Activated CD8-positive, alpha-beta memory T cell treated with anti-CD3 and anti-CD28 coated beads, Interleukin-2, amount 10 ng/mL, durations not matched to agents 7 days and 5 days (primary cell): ENCODE data around the gene HHAT. TPM values are rescaled to one million over a fixed set of nuclear protein-coding genes. Genes with fewer than 3 reads are reported as not detected.

Experiments used
- ATAC-seq: fragments of 150-1000 bp; cut with Tn5 transposase; one replicate; pipeline ENCODE4 v1.10.0; 2021; ENCODE audit warnings: moderate library complexity
- CTCF ChIA-PET: fragments of 350-600 bp; sonication (Branson Sonifier 250); formaldehyde crosslinking; loops from one replicate; lab custom pipeline; 2021; ENCODE audit warnings: antibody characterized with exemption; lab: Charles Lee
- DNase-seq: peaks from one replicate; pipeline ENCODE4 v3.0.0-alpha.2; 2020
- H3K27ac Mint-ChIP-seq: one replicate; pipeline ENCODE4 v1.8.0; 2021; ENCODE audit warnings: mild to moderate bottlenecking, mixed read lengths
- H3K27me3 Mint-ChIP-seq: one replicate; pipeline ENCODE4 v1.8.0; 2021; ENCODE audit warnings: mixed read lengths
- H3K36me3 Mint-ChIP-seq: one replicate; pipeline ENCODE4 v1.8.0; 2021; ENCODE audit warnings: mild to moderate bottlenecking, mixed read lengths
- H3K4me1 Mint-ChIP-seq: one replicate; pipeline ENCODE4 v1.8.0; 2021; ENCODE audit warnings: mixed read lengths
- H3K4me3 Mint-ChIP-seq: one replicate; pipeline ENCODE4 v1.8.0; 2021; ENCODE audit warnings: mild to moderate bottlenecking, moderate library complexity, mixed read lengths
- H3K9me3 Mint-ChIP-seq: one replicate; pipeline ENCODE4 v1.8.0; 2022; ENCODE audit warnings: low read depth, mixed read lengths
- total RNA-seq, 2 experiments: library from RNA; stranded (reverse); gene quantifications; one replicate each; pipeline ENCODE4 v1.2.3, GENCODE V29; 2021

Gene HHAT
- total RNA-seq, 2 experiments from 2014 or later: 0.23 to 0.64 TPM

DNA sequence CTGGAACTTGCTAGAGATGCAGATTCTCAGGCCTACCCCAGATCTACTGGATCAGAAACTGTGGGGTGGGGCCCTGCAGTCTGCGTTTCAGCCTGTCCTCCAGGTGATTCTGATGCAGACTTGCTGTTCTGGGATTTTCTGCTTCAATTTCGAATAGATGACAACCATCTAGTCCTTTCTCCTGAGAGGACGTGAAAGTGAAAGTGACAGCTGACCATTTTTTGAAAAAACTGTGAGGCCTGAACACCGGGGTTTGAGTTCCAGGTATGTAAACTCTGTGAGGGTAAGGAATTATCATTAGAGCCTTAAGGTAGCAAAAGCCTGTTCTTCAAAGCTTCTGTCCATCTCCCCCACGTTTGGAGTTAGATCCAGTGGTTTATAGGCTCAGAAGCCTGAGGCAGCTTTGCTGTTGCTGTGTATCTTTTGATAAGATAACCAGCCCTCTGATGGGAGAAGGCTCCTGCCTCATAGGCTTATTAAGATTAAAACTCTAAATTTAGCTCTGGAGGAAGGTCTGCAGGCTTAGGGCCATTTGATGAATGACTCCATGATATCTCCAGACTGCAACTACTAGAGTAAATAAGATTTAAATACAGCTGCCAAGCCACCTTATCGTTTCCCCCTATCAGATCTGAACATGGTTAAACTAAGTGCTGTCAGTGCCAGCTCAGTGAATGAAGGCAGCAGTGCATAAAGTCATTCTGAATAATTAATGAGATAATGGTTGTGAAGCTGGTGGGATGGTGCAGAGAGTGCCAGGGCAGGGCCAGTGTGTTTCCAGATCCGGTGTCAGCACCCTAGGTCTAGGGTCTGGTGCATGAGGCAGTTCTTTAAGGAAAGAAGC, 335.2 kb downstream of the HHAT start:
- no peak overlapping the region for H3K4me3 Mint-ChIP-seq
- H3K4me1 Mint-ChIP-seq: no peaks in the 10 kb centered on the region
- no peaks in the 10 kb centered on the region for H3K9me3 Mint-ChIP-seq
- H3K27ac Mint-ChIP-seq: no peak overlapping the region
- ATAC-seq: no peak
- H3K36me3 Mint-ChIP-seq: no peaks in the 10 kb centered on the region
- no peak for DNase-seq
- peaks cover 4% of the 10 kb centered on the region for H3K27me3 Mint-ChIP-seq
- CTCF ChIA-PET: no interaction called here

DNA sequence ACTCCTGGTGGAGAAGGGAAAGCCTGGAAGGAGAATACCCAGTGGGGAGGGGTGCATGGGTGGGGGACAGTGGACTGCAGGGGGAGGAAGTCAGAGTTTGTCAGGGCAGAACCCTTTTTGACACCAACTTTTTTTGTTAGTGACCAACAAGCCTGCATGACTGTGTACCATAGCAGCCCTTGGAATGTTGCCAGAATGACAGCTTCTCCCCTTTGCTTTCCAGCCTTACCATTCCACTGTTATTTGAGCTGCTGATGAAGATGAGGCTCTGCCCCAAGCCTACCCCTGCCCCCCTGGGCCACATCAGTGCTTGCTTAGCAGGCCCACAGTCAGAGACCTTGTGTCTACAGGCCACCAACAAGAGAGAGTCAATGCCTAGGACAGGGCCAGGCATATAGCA, 341.2 kb downstream of the HHAT start:
- Mint-ChIP-seq H3K9me3 (no peaks in the 10 kb centered on the region), H3K4me3 (no peak overlapping the region), H3K27ac (no peak overlapping the region), H3K36me3 (no peaks in the 10 kb centered on the region), H3K4me1 (no peaks in the 10 kb centered on the region), H3K27me3 (no peaks in the 10 kb centered on the region)
- DNase-seq (no peak), ATAC-seq (no peak)
- CTCF ChIA-PET: no interaction called here

DNA sequence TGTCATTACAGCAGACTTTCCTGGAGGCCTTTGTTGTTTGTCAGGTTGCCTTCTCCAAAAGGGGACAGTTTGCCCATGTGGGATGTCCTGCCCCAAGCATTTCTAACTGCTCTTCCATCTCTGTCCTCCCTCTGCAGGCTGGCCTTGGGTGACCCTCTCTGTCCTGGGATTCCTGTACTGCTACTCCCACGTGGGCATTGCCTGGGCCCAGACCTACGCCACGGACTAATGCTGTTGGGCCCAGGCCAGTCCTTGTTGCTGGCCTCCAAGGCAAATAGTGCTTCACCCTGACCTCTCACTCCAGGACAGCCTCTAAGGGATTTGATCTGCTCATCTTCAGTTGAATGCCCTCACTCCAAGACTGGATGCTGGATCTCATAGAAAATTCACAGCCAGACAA, 345.4 kb downstream of the HHAT start:
- ATAC-seq: no peak
- no peaks in the 10 kb centered on the region for H3K9me3 Mint-ChIP-seq

DNA sequence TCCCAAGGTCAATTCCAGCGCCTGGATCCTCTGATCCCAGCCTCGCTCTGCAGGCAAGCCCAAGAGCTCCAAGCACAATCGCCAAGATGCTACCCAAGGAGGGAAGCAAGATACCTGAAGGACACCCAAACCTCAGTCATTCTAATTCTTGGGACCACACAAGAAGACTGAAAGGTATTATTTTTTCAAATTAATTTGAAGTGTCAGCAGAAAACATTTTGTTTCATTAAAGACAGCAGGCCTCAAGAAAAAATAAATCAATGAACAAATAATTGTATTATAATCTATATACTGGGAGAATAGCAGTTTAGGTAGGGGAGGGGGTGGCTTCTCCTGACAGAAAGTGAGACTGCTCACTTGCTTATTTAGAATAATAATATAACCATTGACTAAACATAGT, 347.8 kb downstream of the HHAT start:
- H3K27ac Mint-ChIP-seq: no peak overlapping the region
- ATAC-seq: no peak
- no peaks in the 10 kb centered on the region for H3K9me3 Mint-ChIP-seq
- CTCF ChIA-PET: interaction anchor here (1.3 kb wide), 1 partner anchor 14 kb away, joined by 3 read pairs; no protein-coding TSS in a partner anchor
- no peaks in the 10 kb centered on the region for H3K36me3 Mint-ChIP-seq
- no peaks in the 10 kb centered on the region for H3K27me3 Mint-ChIP-seq
- no peak for DNase-seq
- H3K4me1 Mint-ChIP-seq: peaks cover 3% of the 10 kb centered on the region
- no peak overlapping the region for H3K4me3 Mint-ChIP-seq

More for the DNA sequence above, 345.4 kb downstream of the HHAT start:
- CTCF ChIA-PET: no interaction called here
- Mint-ChIP-seq H3K27ac (no peak overlapping the region), H3K27me3 (no peaks in the 10 kb centered on the region), H3K4me1 (peaks cover 3% of the 10 kb centered on the region), H3K4me3 (no peak overlapping the region), H3K36me3 (no peaks in the 10 kb centered on the region)
- no peak for DNase-seq

DNA sequence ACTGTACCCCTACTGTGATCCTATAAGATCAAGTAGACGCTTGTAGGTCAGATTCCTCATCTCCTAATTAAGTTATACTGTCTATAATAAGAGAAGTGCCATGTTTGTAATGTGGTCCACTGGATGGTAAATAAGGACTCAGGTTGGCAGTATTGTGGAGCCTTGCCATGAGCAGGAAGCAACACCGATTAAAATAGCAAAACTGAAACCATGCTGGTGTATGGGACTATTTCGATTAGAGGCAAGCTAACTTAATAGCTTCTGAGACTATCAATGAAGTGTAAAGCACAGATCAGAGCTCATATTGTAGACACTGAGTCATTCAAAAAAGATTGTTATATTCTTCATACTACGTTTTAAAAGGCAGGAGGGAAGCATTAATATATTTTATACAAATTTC, 348.8 kb downstream of the HHAT start:
- H3K36me3 Mint-ChIP-seq: no peaks in the 10 kb centered on the region
- H3K27ac Mint-ChIP-seq: no peak overlapping the region
- CTCF ChIA-PET: no interaction called here
- H3K27me3 Mint-ChIP-seq: no peaks in the 10 kb centered on the region
- DNase-seq (no peak), ATAC-seq (no peak)
- no peaks in the 10 kb centered on the region for H3K9me3 Mint-ChIP-seq
- peaks cover 3% of the 10 kb centered on the region for H3K4me1 Mint-ChIP-seq
- no peak overlapping the region for H3K4me3 Mint-ChIP-seq

DNA sequence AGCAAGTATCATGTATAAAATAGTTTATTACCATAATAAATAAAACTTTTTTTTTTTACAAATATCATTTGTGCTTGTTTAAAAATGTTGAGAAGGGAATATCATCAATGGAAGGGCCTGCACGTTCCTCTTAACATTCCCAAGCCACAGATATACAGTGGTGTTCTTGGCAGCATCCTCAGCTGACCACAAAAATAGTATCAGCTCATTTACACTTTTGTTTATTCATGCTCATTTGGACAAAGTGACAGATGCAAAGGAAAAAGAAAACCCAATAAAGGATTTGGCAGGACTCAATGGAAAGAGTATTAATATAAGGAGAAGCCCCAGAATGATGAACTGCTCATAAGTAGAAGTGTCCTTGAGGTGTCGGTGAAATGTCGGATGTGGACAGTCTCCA, 349.6 kb downstream of the HHAT start:
- CTCF ChIA-PET: no interaction called here

DNA sequence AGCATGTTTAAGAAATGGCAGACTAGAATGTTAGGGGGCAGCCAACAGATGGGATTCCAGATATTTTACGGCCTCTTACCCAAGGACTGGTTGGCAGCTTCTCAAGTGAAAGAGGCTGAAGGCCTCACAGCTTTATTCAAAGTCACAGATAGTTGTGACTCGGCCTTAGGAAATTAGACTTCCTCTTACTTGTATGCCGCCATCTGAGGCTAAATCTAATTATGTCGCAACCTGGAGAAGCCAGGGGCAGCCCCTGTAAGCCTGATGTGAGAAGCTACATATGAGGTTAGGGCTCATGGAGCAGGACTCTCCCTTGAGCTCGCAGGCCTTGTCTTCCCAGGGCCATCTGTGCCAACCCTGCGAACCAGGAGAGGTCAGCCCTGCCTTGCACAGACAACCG, 352.5 kb downstream of the HHAT start:
- H3K4me3 Mint-ChIP-seq: no peak overlapping the region
- no peaks in the 10 kb centered on the region for H3K36me3 Mint-ChIP-seq
- CTCF ChIA-PET: no interaction called here
- no peaks in the 10 kb centered on the region for H3K9me3 Mint-ChIP-seq
- no peak overlapping the region for H3K27ac Mint-ChIP-seq
- no peak for ATAC-seq
- H3K4me1 Mint-ChIP-seq: peaks cover 6% of the 10 kb centered on the region
- DNase-seq: no peak
- no peaks in the 10 kb centered on the region for H3K27me3 Mint-ChIP-seq

More for the DNA sequence above, 349.6 kb downstream of the HHAT start:
- ATAC-seq (no peak), DNase-seq (no peak)
- Mint-ChIP-seq H3K36me3 (no peaks in the 10 kb centered on the region), H3K27me3 (no peaks in the 10 kb centered on the region), H3K4me3 (no peak overlapping the region), H3K9me3 (no peaks in the 10 kb centered on the region), H3K27ac (no peak overlapping the region), H3K4me1 (peaks cover 3% of the 10 kb centered on the region)

DNA sequence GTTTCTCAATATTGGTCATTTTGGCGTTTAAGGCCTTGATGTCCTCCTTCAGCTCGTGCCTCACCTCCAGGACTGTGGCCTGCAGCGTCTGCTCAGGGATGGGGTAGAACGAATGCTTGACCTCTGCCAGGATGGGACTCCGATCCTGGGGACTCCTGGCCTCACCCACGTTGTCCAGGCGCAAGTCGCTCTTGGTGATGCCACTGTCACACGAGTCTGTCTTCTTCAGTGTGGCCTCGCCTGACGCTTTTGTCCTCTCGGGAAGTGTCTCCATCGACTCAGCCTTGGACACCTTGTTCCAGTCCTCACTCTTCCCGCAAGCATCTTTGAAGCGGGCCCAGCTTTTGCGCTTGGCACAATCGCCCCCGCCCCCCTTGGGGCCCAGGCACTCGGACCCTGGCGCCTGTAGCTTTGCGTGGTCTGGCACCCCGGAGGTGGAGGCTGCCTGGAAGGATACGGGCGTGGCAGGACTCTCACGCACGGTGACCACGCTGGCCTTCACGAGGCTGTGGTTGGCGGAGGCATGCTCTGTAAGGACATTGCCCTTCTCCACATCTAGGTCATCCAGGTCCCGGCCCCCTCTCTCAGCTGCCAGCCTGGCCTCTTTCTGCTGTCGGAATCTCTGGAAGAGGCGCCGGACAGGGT, 354.8 kb downstream of the HHAT start:
- no peaks in the 10 kb centered on the region for H3K36me3 Mint-ChIP-seq
- H3K4me1 Mint-ChIP-seq: peaks cover 12% of the 10 kb centered on the region
- no peaks in the 10 kb centered on the region for H3K9me3 Mint-ChIP-seq
- no peaks in the 10 kb centered on the region for H3K27me3 Mint-ChIP-seq
- DNase-seq: no peak
- no peak for ATAC-seq
- H3K27ac Mint-ChIP-seq: no peak overlapping the region
- no peak overlapping the region for H3K4me3 Mint-ChIP-seq
- CTCF ChIA-PET: interaction anchor here (1.5 kb wide), 1 partner anchor 11 kb away, joined by 3 read pairs; no protein-coding TSS in a partner anchor

DNA sequence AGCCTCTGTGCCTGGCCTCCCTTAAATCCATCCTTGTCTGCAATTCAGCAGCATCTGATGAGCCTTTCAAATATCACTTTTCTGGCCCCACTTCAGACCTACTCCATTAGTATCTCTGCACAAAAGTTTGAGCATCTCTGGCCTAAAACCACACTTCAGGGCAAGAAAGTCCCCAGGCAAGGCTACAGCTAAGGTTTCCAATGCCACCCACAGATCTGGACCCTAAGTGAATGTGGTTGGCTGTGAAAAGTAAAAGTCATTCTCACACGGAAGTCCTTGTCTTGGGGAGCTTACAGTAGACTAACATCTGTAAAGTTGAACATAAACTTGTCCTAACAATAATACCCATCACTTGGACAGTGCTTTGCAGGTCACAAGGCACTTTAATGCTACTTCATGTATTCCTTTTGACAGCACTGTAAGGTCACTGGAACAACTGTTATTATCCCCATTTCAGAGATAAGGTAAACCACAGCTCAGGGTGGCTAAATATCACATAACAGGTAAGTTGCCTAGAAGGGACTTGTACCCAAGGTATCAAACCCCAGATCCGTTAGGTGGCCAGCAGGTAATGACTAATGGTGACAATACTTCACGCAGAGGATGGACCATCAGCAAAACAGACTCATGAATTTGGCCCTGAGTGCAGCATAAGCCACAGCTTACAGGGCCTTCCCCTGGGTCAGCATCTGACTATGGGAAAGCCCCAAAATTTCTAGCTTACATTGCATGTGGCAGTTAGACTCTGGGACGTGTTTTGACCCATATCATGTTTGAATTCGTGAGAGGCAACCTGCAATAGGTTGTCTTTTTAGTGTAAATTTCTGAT, 356.0 kb downstream of the HHAT start:
- Mint-ChIP-seq H3K36me3 (no peaks in the 10 kb centered on the region), H3K27ac (no peak overlapping the region), H3K9me3 (no peaks in the 10 kb centered on the region), H3K27me3 (no peaks in the 10 kb centered on the region), H3K4me1 (peaks cover 19% of the 10 kb centered on the region), H3K4me3 (no peak overlapping the region)
- CTCF ChIA-PET: interaction anchor here (1.5 kb wide), 1 partner anchor 12 kb away, joined by 3 read pairs; no protein-coding TSS in a partner anchor
- ATAC-seq (no peak), DNase-seq (no peak)

DNA sequence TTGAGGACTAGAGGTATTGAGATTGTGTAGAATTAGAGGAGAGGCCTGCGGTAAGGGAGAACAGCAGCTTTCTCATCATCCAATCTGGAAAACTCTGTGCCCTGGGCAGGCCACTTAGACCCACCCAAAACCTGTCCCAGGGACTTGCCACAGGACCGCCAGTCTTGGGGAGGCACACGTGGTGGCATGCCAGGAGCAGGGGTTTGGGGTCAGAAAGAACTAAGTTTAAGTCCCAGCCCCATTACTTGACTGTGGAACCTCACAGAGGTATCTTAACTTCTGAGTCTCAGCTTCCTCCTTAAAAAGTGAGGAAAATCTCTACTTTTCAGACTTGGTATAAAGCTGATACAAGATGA, 356.6 kb downstream of the HHAT start:
- CTCF ChIA-PET: interaction anchor here (1.5 kb wide), 1 partner anchor 13 kb away, joined by 3 read pairs; no protein-coding TSS in a partner anchor
- no peak overlapping the region for H3K4me3 Mint-ChIP-seq
- ATAC-seq (no peak), DNase-seq (no peak)
- no peak overlapping the region for H3K27ac Mint-ChIP-seq
- H3K9me3 Mint-ChIP-seq: no peaks in the 10 kb centered on the region
- no peaks in the 10 kb centered on the region for H3K36me3 Mint-ChIP-seq
- H3K27me3 Mint-ChIP-seq: no peaks in the 10 kb centered on the region
- H3K4me1 Mint-ChIP-seq: peaks cover 20% of the 10 kb centered on the region

DNA sequence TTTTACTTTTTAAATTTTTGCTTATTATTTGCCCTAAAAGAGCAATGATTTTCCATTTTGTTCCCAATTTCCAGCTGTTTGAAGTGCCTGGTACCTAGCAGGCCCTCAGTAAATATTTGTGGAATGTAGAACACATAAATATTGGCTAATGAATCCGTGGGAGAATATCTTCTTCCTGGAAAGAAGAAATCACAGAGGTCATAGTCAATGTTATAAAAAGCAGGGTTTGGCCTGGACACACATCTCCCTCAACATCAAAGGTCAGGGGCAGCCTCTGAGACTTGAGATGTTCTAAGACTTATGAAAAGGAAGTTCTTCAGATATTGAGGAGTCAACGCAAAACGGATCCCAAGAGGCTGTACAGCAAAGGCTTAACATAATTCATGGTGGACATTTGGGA, 358.1 kb downstream of the HHAT start:
- ATAC-seq (no peak), DNase-seq (no peak)
- Mint-ChIP-seq H3K4me3 (no peak overlapping the region), H3K27ac (no peak overlapping the region), H3K9me3 (no peaks in the 10 kb centered on the region), H3K27me3 (no peaks in the 10 kb centered on the region), H3K36me3 (no peaks in the 10 kb centered on the region), H3K4me1 (peaks cover 22% of the 10 kb centered on the region)
- CTCF ChIA-PET: no interaction called here

DNA sequence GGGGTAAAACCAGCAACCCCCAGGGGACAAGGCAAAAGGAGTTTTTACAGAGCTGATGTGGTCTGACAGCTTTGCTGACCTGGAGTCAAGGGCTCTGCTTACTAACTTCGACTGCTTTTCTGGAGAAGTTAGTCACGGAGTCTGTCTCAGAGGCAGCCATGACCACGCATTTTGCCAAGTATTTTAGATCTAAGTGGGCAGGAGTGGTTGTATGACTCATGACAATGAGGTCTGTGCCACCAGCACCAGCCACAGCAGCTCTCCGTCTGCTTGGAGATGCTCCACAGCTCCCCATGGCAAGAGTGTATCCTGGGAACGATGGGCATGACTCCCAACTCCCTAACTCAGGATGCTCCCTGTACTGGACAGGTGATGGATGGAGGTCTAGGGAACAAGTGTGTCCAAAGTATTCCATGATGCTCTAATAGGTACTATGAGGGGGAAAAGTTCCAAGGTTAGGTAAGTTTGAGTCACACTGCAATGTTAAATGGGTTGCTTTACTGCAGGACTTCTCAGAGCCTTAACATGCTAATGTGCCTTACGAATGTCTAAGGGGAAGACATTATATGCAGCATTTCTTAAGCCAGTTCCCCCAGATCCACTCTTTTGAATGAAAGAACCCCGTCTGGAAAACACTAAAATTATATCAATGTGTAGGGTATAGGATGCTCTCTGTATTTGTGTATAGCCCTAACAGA, 359.0 kb downstream of the HHAT start:
- DNase-seq (no peak), ATAC-seq (no peak)
- Mint-ChIP-seq H3K27me3 (no peaks in the 10 kb centered on the region), H3K9me3 (no peaks in the 10 kb centered on the region), H3K4me3 (no peak overlapping the region), H3K4me1 (peaks cover 31% of the 10 kb centered on the region), H3K27ac (no peak overlapping the region), H3K36me3 (no peaks in the 10 kb centered on the region)
- CTCF ChIA-PET: no interaction called here
